ENCODE results near the gene RPL13. TPM values are rescaled to one million over a fixed set of nuclear protein-coding genes. Genes with fewer than 3 reads are reported as not detected.

The RPL13 gene
- polyA plus RNA-seq, 12 donors, result 1,406 to 4,683 (median 3,152) TPM

DNA sequence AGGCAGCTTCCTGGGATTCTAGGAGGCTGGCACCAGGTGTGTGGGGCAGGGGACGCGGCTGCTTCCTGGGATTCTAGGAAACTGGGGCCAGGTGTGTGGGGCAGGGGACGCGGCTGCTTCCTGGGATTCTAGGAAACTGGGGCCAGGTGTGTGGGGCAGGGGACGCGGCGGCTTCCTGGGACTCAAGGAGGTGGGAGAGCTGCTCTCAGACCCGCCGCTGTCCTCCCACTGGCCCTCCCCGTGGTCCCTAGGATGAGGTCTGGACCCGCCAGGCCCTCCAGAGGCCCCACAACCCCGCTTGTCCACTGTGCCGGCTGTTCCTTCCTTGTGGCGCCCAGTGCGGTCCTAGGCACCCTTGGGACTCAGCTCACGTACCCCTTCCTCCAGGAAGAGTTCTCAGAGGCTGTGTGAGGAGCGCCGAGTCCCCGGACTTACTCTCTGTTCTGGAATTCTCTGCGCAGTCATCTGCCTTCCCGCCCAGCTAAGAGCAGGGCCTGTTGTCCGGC lies 53.5 kb downstream of the RPL13 start:
- no peak for DNase-seq

Other genes starting within 250 kb of the RPL13 start
- 100 to 1,000 TPM in 2 of 12 donors, 10 to 100 TPM in 9, not detected in 1; 52.0 to 116 (median 61.1) TPM for gene ANKRD11, start 70.1 kb upstream of the RPL13 start, polyA plus RNA-seq (ENCODE audit: insufficient read length in 12 of 12)
- gene SPG7, start 52.3 kb upstream of the RPL13 start, polyA plus RNA-seq (ENCODE audit: insufficient read length in 12 of 12), result 100 to 1,000 TPM in 1 of 12 donors, 10 to 100 TPM in 10, not detected in 1; 48.3 to 103 (median 64.5) TPM
- 1 to 10 TPM in 1 of 12 donors, under 1 TPM in 4, not detected in 7; 0.17 to 1.8 (median 0.29) TPM for gene CPNE7, start 15.1 kb downstream of the RPL13 start, polyA plus RNA-seq (ENCODE audit: insufficient read length in 12 of 12)
- 1 to 10 TPM in 3 of 12 donors, under 1 TPM in 7, not detected in 2; 0.30 to 4.1 (median 0.76) TPM for gene DPEP1, start 53.0 kb downstream of the RPL13 start, polyA plus RNA-seq (ENCODE audit: insufficient read length in 12 of 12)
- gene CHMP1A, start 97.0 kb downstream of the RPL13 start, polyA plus RNA-seq (ENCODE audit: insufficient read length in 12 of 12), result 10 to 100 TPM in 11 of 12 donors, not detected in 1; 32.7 to 61.0 (median 45.6) TPM
- gene SPATA33, start 97.2 kb downstream of the RPL13 start, polyA plus RNA-seq (ENCODE audit: insufficient read length in 12 of 12), result 1 to 10 TPM in 11 of 12 donors, not detected in 1; 2.2 to 9.3 (median 5.2) TPM
- gene CDK10, start 126.0 kb downstream of the RPL13 start, polyA plus RNA-seq (ENCODE audit: insufficient read length in 12 of 12), result 10 to 100 TPM in 11 of 12 donors, not detected in 1; 39.0 to 72.1 (median 46.5) TPM
- 1 to 10 TPM in 10 of 12 donors, not detected in 2; 1.2 to 3.3 (median 1.7) TPM for gene SPATA2L, start 141.0 kb downstream of the RPL13 start, polyA plus RNA-seq (ENCODE audit: insufficient read length in 12 of 12)
- 10 to 100 TPM in 4 of 12 donors, 1 to 10 TPM in 7, not detected in 1; 7.0 to 16.5 (median 9.4) TPM for gene VPS9D1, start 160.2 kb downstream of the RPL13 start, polyA plus RNA-seq (ENCODE audit: insufficient read length in 12 of 12)
- gene ZNF276, start 160.9 kb downstream of the RPL13 start, polyA plus RNA-seq (ENCODE audit: insufficient read length in 12 of 12), result 10 to 100 TPM in 11 of 12 donors, not detected in 1; 15.7 to 35.5 (median 20.8) TPM

Measured in muscle of arm (tissue), 12 donors.